HG02798 (cell line): Measurements from ENCODE around the gene MED13L.

Experiments
- ATAC-seq: cut with Tn5 transposase; IDR thresholded peaks from one replicate; pipeline ENCODE4 v1.9.1; 2021; ENCODE audit warnings: mild to moderate bottlenecking; ENCODE audit not compliant: unreplicated experiment, poor library complexity

Gene MED13L

DNA sequence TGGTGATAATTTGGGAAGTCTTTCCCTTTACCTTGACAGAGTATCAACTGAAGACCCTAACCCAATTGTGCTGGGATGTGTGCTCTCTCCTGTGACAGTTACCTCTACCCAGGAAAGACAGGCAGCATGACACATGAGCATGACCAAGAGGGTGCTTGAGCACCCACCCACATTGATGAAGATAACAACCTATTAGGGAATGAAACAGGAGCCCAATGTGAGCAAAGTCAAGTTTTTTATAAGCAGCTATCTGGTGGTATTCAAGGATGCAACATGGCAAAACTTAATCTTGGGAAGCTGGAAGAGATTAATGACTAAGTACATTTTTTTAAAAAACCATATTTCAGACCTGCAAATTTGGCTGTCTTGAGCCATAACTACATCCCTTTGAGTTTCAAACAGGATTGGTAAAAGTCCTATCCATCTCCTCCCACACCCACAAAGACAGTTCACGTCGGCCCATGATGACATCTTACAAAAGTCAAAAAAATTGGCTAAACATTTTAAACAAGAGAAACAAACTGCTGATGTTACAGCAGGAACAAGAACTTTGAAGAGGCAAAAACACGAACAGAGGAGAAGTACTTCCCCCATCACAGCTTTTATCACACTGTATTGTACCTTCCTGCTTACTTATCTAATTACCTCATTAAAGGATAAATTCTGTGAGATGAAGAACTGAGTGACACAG, 60.3 kb downstream of the MED13L start:
- ATAC-seq: no peak

DNA sequence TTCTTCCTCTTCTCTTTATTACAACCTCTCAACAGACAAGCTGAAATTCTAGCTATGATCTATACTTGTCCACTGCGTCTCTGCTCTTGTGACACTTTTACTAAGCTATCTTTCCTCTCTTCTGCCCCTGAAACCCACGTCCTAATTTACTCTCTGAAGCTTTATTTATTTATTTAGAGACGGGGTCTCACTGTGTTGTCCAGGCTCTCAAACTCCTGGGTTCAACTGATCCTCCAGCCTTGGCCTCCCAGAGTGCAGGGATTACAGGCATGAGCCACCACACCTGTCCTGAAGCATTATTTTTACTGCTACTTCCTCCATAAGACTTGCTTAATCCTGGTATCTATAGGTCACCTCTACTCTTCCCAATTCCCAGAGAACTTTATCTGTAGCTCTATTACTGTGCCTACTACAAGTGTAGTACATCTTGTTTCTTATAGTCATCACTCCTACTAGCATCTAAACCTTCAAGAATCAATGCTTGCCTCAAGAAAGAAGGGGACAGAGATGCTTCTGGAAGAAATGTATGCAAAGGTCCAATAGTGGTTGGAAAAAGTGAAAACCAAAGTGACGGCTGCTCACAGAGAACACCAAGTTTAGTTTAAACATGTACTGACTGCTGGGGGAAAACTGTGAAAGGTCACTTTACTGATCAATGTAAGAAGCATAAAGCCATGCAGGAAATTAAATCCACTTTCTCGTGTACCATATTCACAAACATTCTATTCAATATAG, 61.3 kb downstream of the MED13L start:
- ATAC-seq: no peak

DNA sequence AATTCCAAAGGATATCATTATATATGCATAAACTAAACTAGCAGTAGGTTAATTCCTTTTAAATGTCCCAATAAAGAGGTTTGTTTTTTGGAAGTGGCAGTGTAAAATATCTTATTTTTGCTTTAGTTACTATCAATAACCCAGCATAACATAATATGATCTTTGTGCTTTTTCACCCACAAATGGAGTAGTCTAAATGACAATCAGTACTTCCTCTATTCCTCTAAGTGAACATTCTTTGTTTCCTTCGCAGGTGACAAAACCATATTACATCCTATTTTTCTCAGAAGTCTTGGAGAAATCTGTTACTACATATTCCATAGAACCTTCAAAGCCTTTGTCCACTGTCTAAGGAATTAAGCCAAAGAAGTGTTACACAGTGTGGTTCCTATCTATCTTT, 62.5 kb downstream of the MED13L start:
- no peak for ATAC-seq

DNA sequence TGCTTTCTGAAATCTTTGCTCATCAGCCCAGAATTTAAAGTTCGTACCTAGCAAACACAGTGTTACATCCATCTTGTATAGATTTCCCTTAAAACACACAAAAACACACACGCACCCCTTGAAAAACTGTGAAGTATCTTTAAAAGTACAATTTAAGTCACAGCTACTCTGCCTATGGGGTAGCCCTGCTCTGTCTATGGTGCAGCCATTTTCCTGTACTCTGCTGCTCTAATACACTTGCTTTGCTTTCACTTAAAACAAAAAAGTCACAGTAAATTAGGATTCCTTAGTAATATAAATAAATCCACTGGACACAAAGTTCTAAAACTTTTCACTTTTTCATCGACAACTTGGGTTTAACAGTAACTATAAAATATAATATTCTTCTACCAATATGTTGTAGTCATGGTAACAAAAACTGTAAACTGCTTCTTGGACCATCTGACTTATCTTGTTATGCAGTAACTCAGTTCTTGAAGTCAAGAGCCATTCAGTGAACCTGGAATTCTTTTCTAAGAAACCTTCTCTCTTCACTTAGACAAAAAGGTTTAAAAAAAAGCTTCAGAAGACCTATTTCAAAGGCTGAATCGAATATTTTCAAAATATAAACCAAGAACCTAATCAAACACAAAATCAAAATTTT, 63.5 kb downstream of the MED13L start:
- no peak for ATAC-seq

DNA sequence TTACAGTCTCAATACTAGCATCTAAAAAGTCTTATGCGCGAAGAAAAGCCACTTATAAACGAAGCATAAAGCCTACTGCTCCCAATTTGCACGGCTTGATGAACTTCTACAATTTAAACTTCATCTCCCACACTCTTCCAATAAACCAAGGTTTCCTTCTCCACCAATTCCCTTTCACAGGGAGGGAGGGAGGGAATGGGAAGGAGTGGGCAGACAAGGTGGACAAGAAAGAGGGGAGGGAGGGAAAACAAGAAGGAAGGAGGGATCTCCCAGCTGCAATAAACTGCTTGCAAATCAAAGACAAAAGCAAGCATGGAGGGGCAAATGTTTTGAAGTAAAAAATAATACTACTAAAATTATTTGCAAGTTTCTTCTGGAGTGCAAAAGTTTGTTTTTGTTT, 64.5 kb downstream of the MED13L start:
- no peak for ATAC-seq

DNA sequence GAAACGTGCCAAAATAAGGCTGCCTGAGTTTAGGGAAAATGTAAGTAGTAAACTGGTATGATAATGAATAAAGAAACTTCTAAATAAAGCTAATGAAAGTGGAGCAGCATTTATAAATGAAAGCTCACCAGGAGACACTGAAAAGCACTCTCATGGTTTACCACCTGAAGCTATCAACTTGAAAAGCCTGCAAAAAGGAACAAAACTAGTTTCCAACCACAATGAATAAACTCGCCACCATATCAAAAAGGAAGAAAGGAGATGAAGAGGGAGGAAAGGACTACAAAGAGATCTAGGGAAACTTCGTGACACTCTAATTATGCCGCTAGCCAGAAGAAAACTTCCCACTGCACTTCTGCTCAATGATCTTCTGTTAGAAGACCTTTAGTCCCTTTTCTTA, 66.7 kb downstream of the MED13L start:
- no peak for ATAC-seq

DNA sequence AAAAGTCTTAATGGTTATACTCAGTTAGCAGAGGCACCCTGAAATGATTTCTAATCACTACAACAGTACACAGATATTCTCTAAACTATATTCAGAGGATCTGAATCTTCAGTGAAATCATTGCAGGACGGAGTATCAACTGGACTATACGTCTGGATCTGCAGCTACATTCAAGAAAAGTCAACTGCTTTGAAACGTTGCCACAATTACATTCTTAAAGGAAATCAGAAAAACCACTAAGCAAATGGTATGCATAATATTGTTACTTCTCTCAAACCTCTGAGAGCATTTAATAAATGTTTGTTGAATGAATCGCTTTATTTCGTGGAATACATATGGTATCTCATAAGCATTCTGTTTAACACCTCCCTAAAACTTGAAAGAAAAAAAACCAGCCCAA, 67.4 kb downstream of the MED13L start:
- no peak for ATAC-seq

DNA sequence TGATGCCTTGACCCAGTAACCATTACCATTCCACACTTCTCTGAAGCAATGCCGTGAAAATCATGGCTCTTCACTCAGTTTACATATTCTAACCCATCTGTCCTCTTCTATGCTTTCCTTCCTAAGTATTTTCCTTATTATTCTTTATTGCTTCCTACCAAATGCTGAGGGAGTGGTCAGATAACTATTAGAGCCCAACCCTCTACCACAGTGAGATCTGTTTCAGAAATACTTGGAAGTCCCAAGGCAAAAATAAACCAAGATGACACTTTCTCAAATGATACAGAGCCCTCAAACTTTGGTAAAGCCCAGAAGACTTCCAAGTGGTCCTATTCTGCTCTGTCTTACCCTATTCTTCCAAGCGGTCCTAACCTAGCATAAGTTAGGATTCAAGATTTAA, 68.0 kb downstream of the MED13L start:
- no peak for ATAC-seq

DNA sequence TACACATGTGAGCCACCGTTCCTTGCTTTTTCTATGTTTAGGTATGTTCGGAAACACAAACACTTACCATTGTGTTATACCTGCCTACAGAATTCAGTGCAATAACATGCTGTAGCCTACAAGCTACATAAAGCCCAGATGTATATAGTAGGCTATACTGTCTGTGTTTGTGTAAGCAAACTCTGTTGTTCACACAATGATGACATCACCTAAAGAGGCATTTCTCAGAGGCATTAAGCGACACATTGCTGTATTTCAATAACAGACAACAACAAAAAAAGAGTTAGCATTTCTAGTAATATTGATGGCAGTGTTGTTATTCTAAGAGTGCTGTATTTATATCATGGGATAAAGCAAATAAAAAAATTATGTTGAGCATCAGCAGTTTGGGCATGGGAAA, 70.2 kb downstream of the MED13L start:
- no peak for ATAC-seq

DNA sequence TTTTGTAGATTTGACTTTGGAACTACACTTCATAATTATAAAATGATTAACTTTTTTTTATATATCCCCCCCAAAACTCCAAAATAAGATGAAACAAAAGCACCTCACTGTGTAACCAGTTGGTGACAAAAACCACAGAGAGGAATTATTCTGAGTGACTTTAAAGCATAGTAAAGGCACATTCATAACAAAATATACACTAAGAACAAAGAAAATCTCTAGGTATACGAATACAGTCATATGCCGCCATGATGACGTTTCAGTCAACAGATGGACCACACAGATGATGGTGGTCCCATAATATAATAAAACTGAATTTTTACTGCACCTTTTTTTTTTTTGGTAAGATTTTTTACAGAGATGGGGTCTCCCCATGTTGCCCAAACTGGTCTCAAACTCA, 70.7 kb downstream of the MED13L start:
- ATAC-seq: no peak

DNA sequence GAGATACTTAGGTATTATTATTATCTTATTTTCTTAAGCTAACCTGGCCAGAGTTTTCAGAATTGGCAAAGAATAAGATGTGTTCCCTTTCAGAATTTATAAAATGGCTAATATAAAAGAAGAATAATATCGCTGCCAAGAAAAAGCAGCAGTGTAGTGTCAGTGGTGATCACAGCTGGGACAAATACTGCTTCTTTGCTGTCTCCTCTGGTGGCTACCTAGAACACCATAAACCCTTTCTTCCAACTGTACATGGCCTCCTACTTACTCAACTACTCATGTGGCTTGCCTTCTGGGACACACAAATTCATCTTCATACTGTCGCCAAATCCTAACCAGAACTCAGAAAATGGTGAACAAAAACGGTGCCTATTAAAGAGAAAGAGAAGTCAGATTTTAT, 72.7 kb downstream of the MED13L start:
- ATAC-seq: no peak

DNA sequence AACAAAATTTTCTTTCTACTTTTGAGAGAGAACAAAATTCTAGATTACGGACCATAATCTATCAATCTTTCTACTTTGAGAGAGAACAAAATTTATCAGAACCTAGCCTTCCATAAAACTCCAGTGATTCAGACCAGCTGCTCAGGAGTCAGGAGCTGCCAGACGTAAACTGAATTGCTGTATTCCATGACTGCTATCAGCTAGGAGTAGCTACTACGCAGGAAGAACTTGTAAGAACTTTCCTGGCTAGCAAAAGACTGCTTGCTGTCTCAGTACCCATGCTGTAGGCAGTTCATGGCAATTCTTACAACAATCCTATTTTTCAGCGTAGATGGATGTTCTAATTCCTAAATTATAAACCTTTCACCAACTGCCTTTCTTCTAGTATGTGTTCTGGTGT, 73.3 kb downstream of the MED13L start:
- ATAC-seq: no peak

DNA sequence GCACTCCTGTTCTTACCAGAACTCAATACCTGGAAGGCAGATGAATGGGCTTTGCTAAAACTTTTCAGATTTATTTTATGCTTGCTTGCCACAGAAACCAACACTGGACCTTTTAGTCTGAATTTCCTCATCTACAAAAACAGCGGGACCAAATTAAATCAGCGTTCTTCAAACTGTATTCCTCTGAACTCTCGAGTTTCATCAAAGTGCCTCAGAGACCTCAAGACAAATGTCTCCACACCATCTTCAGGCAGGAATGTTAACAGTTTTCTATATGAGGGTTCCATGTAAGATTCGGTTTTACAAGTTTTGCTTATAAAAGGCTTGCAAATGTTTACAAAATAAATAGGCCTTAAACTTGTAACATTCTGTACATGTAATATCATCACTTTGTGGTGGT, 74.6 kb downstream of the MED13L start:
- no peak for ATAC-seq

DNA sequence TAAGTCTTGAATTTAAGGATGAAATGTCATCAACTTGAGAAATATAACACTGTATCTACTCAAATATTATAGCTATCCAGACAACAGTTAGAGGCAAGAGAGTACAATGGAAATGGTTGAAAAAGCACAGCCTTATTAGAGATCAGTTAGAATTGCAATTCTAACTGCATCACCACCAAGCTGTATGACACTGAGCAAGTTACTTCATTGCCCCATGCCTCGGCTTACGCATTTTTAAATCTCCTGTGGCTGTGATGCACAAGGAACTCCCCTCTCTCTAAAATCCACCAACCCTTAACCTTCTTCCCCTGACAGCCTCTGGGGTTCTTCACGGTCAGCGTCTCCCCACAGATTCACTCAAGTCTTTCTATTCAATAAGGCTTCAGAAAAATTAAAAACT, 75.1 kb downstream of the MED13L start:
- no peak for ATAC-seq

DNA sequence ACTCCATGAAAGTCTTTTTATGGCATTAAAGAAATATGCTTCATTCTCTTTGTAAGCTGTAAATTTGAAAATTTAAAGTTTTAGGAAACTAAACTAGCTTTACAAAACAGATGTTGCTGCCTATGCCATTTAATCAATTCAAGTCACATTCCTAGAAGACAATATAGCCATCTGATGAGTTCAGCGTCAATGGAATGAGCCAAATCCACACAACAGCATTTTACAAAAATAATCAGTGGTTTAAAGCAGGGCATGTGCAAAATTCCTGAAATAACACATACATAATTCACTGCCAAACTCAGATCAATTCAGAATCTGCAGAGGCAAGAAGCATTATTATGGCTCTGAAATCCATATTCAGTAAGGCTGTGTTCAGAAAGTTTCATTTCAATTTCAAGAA, 75.6 kb downstream of the MED13L start:
- ATAC-seq: no peak

DNA sequence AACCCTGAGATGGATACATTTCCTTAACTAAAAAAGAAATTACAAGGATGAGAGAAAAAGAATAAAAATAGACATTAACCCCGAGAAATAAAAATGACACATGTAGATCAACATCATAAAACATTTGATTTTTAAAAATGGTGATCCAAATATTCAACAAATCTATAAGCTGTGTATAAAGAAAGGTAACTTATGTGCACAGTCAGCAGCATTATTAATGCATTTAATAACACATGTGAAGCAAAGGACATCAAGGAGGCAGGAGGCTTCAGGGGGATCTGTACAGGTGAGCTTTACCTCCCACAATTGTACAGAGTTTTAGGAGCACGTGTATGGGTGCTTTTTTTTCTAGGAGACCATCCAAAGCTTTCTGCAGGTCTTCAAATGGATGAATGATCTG, 76.1 kb downstream of the MED13L start:
- no peak for ATAC-seq

DNA sequence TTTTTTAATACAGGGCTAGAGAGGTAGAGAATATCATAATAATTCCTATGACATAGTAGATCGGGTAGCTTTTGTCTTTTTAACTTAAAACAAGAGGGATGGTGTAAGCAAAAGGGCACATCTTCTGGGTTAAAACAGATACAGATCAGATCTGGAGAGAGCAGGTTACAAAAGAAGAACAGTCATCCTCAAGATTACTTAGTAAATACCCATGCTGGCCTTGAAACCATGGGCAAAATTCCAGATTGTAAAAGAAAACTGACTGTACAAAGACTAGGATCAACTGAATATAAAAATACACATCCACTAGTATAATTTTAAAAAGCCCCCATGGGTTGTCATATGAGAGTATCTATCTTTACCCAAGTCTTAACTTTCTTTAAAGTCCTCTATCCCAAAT, 76.7 kb downstream of the MED13L start:
- ATAC-seq: no peak

DNA sequence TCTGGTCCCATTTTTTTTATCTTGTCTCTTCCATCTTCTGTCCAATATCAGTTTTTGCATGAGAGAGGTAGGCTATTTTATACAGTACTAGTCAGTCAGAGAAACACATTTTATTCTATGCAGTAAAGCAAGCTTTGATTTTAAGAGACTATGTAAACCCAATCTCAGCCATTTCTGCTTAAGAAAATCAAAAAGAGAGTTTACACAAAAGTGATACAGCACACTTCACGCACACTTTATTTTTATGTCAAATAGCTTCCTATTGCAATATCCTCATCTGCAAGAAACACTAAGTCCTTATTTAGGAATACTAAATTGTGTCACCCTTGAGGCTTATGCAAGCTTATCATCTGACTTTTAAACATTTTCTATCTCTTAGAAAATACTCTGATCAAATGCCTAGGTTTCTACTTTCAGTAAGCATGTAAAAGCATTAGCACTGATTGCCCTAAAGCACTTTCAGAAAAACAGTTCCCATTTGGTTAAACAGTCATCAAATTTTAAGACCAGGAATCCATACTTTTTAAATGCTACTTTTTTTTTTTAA, 78.3 kb downstream of the MED13L start:
- no peak for ATAC-seq

DNA sequence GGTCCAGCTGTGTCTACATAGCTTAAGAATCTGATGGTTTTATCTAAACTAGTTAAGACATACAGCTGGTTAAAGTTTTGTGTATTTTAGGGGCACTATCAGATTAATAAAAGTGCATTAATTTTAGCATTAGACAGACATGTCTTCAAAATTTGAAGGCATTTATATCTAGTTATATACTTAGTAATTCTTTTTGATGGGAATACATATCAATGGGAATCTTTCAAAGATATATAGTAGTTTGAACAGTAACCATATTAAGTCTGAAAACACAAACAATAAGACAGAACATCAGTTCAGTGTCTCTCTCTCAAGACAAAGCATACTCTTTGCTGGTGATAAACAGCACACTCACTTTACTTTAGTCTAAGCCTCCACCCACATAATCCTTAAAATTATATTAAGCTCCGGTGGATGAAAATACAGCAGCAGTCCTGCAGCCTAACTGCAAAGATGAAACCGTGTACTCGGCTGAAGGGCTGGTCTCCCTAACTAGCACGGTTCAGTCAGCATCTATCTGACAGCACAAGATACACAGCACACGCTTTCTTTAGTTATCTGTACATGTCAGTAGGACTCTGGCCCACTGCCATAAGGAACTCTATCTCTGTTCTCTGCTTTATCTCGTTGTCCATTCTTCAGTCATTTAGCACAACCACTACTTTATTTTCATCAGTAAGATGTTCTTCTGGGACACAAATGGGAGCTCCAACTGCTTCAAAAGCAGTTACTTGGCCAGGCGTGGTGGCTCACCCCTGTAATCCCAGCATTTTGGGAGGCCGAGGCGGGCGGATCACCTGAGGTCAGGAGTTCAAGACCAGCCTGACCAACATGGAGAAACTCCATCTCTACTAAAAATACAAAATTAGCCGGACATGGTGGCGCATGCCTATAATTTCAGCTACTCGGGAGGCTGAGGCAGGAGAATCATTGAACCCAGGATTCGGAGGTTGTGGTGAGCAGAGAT, 80.5 kb downstream of the MED13L start:
- ATAC-seq: no peak

DNA sequence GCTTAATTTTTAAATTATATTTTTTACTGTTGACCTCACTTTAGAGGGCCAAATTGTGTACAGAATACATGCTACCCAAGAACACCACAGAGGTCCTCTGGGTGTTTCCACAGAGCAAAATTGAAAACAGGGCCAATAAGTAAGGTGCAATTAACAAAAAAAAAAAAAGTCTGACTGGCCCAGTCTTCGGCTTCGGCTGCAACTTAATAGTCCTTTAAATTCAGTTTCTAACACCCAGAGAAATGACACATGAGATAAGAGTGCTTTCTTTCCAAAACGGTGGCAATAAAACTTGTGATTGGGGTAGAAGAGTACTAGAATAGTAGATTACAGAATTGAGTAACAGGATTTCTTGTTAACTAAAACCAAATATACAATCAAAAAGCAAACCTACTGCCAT, 81.3 kb downstream of the MED13L start:
- no peak for ATAC-seq
